Effector CD4-positive, alpha-beta T cell (primary cell): ENCODE measurements around the gene NAA35.
"Not testable (repeated sequence)": the region's sequence is repeated elsewhere in the genome, so short reads cannot be mapped to it uniquely, and the experiment has no call there.

ENCODE experiments used
- DNase-seq: peaks from one replicate; pipeline ENCODE4 v3.0.0-alpha.2; 2020

Gene NAA35

GRCh38 chr9:86035827-86036440 is 95.0 kb downstream of the NAA35 start:
- DNase-seq = no peak

GRCh38 chr9:86036555-86036954 is 95.6 kb downstream of the NAA35 start:
- DNase-seq = no peak

- no peak for DNase-seq
Measured at GRCh38 chr9:86039991-86040860, 99.3 kb downstream of the NAA35 start.

GRCh38 chr9:86040861-86041155 is 99.9 kb downstream of the NAA35 start:
- DNase-seq = no peak

GRCh38 chr9:86041311-86041741 is 100.4 kb downstream of the NAA35 start:
- DNase-seq = no peak

- no peak for DNase-seq
Measured at GRCh38 chr9:86042199-86042978, 101.4 kb downstream of the NAA35 start.

- DNase-seq = no peak
Measured at GRCh38 chr9:86043586-86043985, 102.6 kb downstream of the NAA35 start.

- no peak for DNase-seq
Measured at GRCh38 chr9:86043999-86044398, 103.1 kb downstream of the NAA35 start.

GRCh38 chr9:86045654-86046053 is 104.7 kb downstream of the NAA35 start:
- DNase-seq = no peak

- no peak for DNase-seq
Measured at GRCh38 chr9:86046071-86046636, 105.2 kb downstream of the NAA35 start.

GRCh38 chr9:86046930-86047341 is 106.0 kb downstream of the NAA35 start:
- no peak for DNase-seq

- DNase-seq = no peak
Measured at GRCh38 chr9:86047361-86047760, 106.4 kb downstream of the NAA35 start.

- DNase-seq = not testable (repeated sequence)
Measured at GRCh38 chr9:86048018-86048742, 107.2 kb downstream of the NAA35 start.

GRCh38 chr9:86052556-86053468 is 111.9 kb downstream of the NAA35 start:
- DNase-seq = no peak

GRCh38 chr9:86054695-86055094 is 113.7 kb downstream of the NAA35 start:
- no peak for DNase-seq

GRCh38 chr9:86057491-86057890 is 116.5 kb downstream of the NAA35 start:
- no peak for DNase-seq

- DNase-seq = no peak
Measured at GRCh38 chr9:86061972-86062739, 121.2 kb downstream of the NAA35 start.

- DNase-seq = no peak
Measured at GRCh38 chr9:86062845-86063693, 122.1 kb downstream of the NAA35 start.

GRCh38 chr9:86064220-86064619 is 123.3 kb downstream of the NAA35 start:
- no peak for DNase-seq
